NCI-H526 (cell line): ENCODE results near the gene CD244.
"Not testable (repeated sequence)": the region's sequence is repeated elsewhere in the genome, so short reads cannot be mapped to it uniquely, and the experiment has no call there.

Experiments
- DNase-seq, 2 experiments: peaks; one replicate each; lab custom pipeline; 2025; lab: John Stamatoyannopoulos, UW

Gene CD244

GRCh38 chr1:160810486-160810885 is 52.2 kb downstream of the CD244 start:
- no peak for DNase-seq

- DNase-seq, result no peak
Observed at GRCh38 chr1:160808289-160808688, 54.4 kb downstream of the CD244 start.

GRCh38 chr1:160807738-160808137 is 54.9 kb downstream of the CD244 start:
- no peak for DNase-seq

- no peak for DNase-seq
Observed at GRCh38 chr1:160807247-160807646, 55.4 kb downstream of the CD244 start.

- DNase-seq, result no peak
Observed at GRCh38 chr1:160806784-160807183, 55.9 kb downstream of the CD244 start.

- no peak for DNase-seq
Observed at GRCh38 chr1:160806109-160806665, 56.5 kb downstream of the CD244 start.

- no peak for DNase-seq
Observed at GRCh38 chr1:160801836-160802580, 60.7 kb downstream of the CD244 start.

GRCh38 chr1:160800645-160801408 is 61.9 kb downstream of the CD244 start:
- no peak for DNase-seq

- no peak for DNase-seq
Observed at GRCh38 chr1:160800142-160800541, 62.5 kb downstream of the CD244 start.

GRCh38 chr1:160799641-160800040 is 63.0 kb downstream of the CD244 start:
- no peak for DNase-seq

GRCh38 chr1:160798439-160798838 is 64.2 kb downstream of the CD244 start:
- DNase-seq, result no peak

GRCh38 chr1:160797861-160798273 is 64.8 kb downstream of the CD244 start:
- DNase-seq, result no peak

- DNase-seq, result no peak
Observed at GRCh38 chr1:160797271-160797709, 65.4 kb downstream of the CD244 start.

- no peak for DNase-seq
Observed at GRCh38 chr1:160795951-160796383, 66.7 kb downstream of the CD244 start, which contains the start of gene LY9. Gene LY9, plus strand, starts transcription at chr1:160796174. Its CDS starts 14 bp downstream, at chr1:160796188.

GRCh38 chr1:160794376-160794775 is 68.3 kb downstream of the CD244 start:
- no peak for DNase-seq

GRCh38 chr1:160789702-160790611 is 72.7 kb downstream of the CD244 start:
- no peak for DNase-seq

GRCh38 chr1:160789051-160789701 is 73.5 kb downstream of the CD244 start:
- no peak for DNase-seq

GRCh38 chr1:160782988-160783765 is 79.5 kb downstream of the CD244 start:
- not testable (repeated sequence) for DNase-seq

- DNase-seq, result no peak
Observed at GRCh38 chr1:160781914-160782689, 80.6 kb downstream of the CD244 start.
